HPDE6-E6E7 (cell line): Measurements from ENCODE around the gene VOPP1.
"Not testable (repeated sequence)": the region's sequence is repeated elsewhere in the genome, so short reads cannot be mapped to it uniquely, and the experiment has no call there.

ENCODE experiments used
- DNase-seq: peaks from one replicate; pipeline ENCODE4 v3.0.0; 2011; ENCODE audit warnings: missing footprints; ENCODE audit errors: extremely low spot score

VOPP1 gene

GRCh38 chr7:55488804-55489340, 83.4 kb downstream of the VOPP1 start:
- no peak for DNase-seq

- DNase-seq: no peak
These were observed 84.1 kb downstream of the VOPP1 start for GRCh38 chr7:55488216-55488615.

- DNase-seq: no peak
These were observed 85.3 kb downstream of the VOPP1 start for GRCh38 chr7:55486991-55487390.

GRCh38 chr7:55486192-55486590, 86.1 kb downstream of the VOPP1 start:
- DNase-seq: no peak

GRCh38 chr7:55485501-55486191, 86.7 kb downstream of the VOPP1 start:
- no peak for DNase-seq

GRCh38 chr7:55484834-55485233, 87.5 kb downstream of the VOPP1 start:
- DNase-seq: no peak

- no peak for DNase-seq
These were observed 88.1 kb downstream of the VOPP1 start for GRCh38 chr7:55484241-55484640.

- no peak for DNase-seq
These were observed 89.3 kb downstream of the VOPP1 start for GRCh38 chr7:55483046-55483445.

- DNase-seq: no peak
These were observed 91.1 kb downstream of the VOPP1 start for GRCh38 chr7:55481155-55481554.

GRCh38 chr7:55478700-55479099, 93.6 kb downstream of the VOPP1 start:
- DNase-seq: no peak

GRCh38 chr7:55477781-55478374, 94.4 kb downstream of the VOPP1 start:
- no peak for DNase-seq

GRCh38 chr7:55476852-55477780, 95.2 kb downstream of the VOPP1 start:
- no peak for DNase-seq

- DNase-seq: no peak
These were observed 96.2 kb downstream of the VOPP1 start for GRCh38 chr7:55475855-55476803.

GRCh38 chr7:55474944-55475854, 97.1 kb downstream of the VOPP1 start:
- DNase-seq: no peak

GRCh38 chr7:55473932-55474331, 98.4 kb downstream of the VOPP1 start:
- no peak for DNase-seq

- no peak for DNase-seq
These were observed 99.2 kb downstream of the VOPP1 start for GRCh38 chr7:55472928-55473725.

- not testable (repeated sequence) for DNase-seq
These were observed 99.9 kb downstream of the VOPP1 start for GRCh38 chr7:55472406-55472805.

GRCh38 chr7:55471594-55471993, 100.7 kb downstream of the VOPP1 start:
- not testable (repeated sequence) for DNase-seq

- DNase-seq: no peak
These were observed 102.0 kb downstream of the VOPP1 start for GRCh38 chr7:55470261-55470660.
